ENCODE data around the gene DNAH14. TPM values are rescaled to one million over a fixed set of nuclear protein-coding genes. Genes with fewer than 3 reads are reported as not detected.
A peak's percentile ranks its signal among the peaks of the same experiment; 100 is the strongest.

The DNAH14 gene
- total and polyA plus RNA-seq, 2 of the 13 experiments (the other 11 are each of a cell fraction or from before 2014, with no cell fraction given), result 4.5 to 27.5 TPM

- peak; percentile 83 for TF ChIP-seq PATZ1 (CRISPR knock-in tag; IDR thresholded peaks at IDR 0.05)
- TF ChIP-seq ZNF331 (CRISPR knock-in tag; IDR thresholded peaks at IDR 0.05), result no peak
- TF ChIP-seq PRDM15 (CRISPR knock-in tag; IDR thresholded peaks at IDR 0.05), result no peak
- TF ChIP-seq, protein P1, sequence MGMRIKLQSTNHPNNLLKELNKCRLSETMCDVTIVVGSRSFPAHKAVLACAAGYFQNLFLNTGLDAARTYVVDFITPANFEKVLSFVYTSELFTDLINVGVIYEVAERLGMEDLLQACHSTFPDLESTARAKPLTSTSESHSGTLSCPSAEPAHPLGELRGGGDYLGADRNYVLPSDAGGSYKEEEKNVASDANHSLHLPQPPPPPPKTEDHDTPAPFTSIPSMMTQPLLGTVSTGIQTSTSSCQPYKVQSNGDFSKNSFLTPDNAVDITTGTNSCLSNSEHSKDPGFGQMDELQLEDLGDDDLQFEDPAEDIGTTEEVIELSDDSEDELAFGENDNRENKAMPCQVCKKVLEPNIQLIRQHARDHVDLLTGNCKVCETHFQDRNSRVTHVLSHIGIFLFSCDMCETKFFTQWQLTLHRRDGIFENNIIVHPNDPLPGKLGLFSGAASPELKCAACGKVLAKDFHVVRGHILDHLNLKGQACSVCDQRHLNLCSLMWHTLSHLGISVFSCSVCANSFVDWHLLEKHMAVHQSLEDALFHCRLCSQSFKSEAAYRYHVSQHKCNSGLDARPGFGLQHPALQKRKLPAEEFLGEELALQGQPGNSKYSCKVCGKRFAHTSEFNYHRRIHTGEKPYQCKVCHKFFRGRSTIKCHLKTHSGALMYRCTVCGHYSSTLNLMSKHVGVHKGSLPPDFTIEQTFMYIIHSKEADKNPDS (CRISPR knock-in tag; IDR thresholded peaks at IDR 0.05), result no peak
- no peak for TF ChIP-seq RAD21 (CRISPR knock-in tag; IDR thresholded peaks at IDR 0.05)
- 0 out of 2 replicates have a peak, but pooled peaks have one; percentile 14 for TF ChIP-seq FOSL2 (CRISPR knock-in tag; IDR thresholded peaks at IDR 0.05)
- no peak for TF ChIP-seq ZBTB42 (CRISPR knock-in tag; IDR thresholded peaks at IDR 0.05)
- no peak for TF ChIP-seq ZBTB26 (CRISPR knock-in tag; IDR thresholded peaks at IDR 0.05; ENCODE audit: borderline replicate concordance)
- TF ChIP-seq, protein P2, sequence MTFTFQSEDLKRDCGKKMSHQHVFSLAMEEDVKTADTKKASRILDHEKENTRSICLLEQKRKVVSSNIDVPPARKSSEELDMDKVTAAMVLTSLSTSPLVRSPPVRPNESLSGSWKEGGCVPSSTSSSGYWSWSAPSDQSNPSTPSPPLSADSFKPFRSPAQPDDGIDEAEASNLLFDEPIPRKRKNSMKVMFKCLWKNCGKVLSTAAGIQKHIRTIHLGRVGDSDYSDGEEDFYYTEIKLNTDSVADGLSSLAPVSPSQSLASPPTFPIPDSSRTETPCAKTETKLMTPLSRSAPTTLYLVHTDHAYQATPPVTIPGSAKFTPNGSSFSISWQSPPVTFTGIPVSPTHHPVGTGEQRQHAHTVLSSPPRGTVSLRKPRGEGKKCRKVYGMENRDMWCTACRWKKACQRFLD (CRISPR knock-in tag; IDR thresholded peaks at IDR 0.05; ENCODE audit: borderline replicate concordance), result no peak
- TF ChIP-seq ZNF737 (CRISPR knock-in tag; IDR thresholded peaks at IDR 0.05; ENCODE audit: borderline replicate concordance), result no peak
- no peak for TF ChIP-seq MZF1 (CRISPR knock-in tag; IDR thresholded peaks at IDR 0.05; ENCODE audit: borderline replicate concordance)
- no peak for TF ChIP-seq ZNF768 (CRISPR knock-in tag; IDR thresholded peaks at IDR 0.05)
- 0 out of 2 replicates have a peak, but pooled peaks have one; percentile 32 for TF ChIP-seq ZNF337 (CRISPR knock-in tag; IDR thresholded peaks at IDR 0.05; ENCODE audit: borderline replicate concordance, low read depth)
- peak; percentile 54 for TF ChIP-seq PPARG (CRISPR knock-in tag; conservative IDR thresholded peaks at IDR 0.05)
- no peak for TF ChIP-seq SAFB2 (CRISPR knock-in tag; IDR thresholded peaks at IDR 0.05; ENCODE audit: borderline replicate concordance, low read depth)
- no peak for TF ChIP-seq ZMAT3 (CRISPR knock-in tag; conservative IDR thresholded peaks at IDR 0.05)
Observed at GRCh38 chr1:225412803-225413351, 483.4 kb downstream of the DNAH14 start (continued).
